Stimulated activated CD8-positive, alpha-beta memory T cell treated with anti-CD3 and anti-CD28 coated beads, Interleukin-4, amount 100 ng/mL, for 48 hours (primary cell): Measurements from ENCODE around the gene TGFB1.

Source experiments
- DNase-seq: peaks from one replicate; pipeline ENCODE4 v3.0.0-alpha.2; 2020

The TGFB1 gene

DNA sequence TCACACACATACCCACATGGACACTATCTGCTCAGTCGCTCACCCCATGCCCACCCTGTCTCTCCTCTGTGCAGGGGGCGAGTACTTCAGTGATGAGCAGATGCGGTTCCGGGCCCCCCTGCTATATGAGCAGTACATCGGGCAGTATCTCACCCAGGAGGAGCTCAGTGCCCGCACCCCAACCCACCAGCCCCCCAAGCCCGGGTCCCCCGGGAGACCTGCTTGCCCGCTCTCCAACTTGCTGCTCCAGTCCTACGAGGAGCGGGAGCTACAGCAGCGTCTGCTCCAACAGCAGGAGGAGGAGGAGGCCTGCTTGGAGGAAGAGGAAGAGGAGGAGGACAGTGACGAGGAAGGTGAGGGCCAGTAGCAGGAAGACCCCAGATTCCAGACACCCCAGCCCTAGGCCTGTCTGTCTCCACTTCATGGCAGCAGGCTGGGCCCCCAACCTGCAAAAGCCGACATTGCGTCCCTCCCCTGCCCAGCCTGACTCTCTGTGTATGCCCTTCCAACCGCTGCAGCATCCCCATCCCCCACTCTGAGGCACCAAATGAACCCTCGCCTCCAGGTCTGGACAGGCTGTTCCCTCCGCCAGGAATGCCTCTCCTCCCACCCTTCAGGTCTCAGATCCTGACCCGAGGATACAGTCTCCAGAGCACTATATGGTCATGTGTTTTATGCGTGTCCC is 34.1 kb downstream of the TGFB1 start:
- DNase-seq: no peak

DNA sequence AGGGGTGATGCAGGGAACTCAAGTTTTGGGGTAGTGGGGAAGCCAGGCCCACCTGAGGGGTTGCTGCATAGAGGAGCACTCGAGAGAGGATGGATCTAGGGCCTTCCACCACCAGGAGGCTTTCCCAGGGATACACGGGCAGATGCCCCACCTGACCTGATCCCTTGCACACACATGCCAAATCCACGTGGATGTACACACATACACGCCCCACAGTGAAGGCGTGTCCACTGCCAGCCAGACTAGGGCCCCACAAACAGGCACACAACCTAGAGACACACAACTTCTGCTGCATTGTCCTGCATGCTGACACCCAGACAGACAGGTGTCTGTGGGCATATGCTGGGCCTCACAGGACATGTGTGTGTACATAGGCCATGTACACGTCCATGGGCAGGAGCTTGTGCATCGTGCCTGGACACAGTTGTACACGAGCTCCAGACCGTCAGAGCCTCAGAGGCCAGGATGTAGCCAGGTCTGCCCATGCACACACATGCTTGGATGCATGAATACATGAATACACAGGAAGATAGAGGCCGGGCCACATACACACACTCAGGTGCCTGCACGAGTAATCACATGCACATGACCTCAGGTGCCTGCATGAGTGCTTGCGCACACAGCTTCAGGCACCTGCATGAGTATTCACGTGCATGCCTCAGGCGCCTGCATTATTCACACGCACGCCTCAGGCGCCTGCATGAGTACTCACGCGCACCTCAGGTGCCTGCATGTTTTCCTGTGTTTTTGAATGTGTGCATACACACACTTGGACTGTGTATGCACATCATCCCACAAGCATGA is 34.8 kb downstream of the TGFB1 start:
- DNase-seq: no peak

DNA sequence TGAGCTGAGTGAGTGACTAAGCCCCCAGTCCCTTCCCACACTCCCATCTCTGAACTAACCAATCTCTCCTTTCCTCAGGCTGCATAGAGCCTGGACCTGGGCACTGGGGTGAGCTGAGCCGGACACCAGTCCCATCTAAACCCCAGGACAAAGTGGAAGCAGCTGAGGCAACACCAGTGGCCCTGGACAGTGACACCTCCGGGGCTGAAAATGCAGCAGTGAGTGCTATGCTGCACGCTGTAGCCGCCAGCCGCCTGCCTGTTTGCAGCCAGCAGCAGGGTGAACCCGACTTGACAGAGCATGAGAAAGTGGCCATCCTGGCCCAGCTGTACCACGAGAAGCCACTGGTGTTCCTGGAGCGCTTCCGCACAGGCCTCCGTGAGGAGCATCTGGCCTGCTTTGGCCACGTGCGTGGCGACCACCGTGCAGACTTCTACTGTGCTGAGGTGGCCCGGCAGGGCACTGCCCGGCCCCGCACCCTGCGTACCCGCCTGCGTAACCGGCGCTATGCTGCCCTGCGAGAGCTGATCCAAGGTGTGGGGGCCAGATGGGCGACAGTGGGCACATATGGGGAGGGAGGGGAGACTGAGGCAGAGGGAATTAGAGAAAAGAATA is 37.3 kb downstream of the TGFB1 start:
- DNase-seq: no peak

DNA sequence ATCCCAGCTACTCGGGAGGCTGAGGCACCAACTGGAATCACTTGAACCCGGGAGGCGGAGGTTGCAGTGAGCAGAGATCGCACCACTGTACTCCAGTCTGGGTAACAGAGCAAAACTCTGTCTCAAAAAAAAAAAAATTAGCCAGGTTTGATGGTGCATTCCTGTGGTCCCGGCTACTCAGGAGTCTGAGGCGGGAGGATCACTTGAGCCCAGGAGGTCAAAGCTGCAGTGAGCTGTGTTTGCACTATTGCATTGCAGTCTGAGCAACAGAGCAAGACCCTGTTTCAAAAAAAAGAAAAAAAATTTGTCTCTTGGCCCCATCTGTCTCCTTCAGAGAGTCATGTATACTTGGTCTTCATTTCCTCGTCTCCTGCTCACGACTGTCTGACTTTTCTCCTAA is 42.1 kb downstream of the TGFB1 start:
- DNase-seq: no peak

DNA sequence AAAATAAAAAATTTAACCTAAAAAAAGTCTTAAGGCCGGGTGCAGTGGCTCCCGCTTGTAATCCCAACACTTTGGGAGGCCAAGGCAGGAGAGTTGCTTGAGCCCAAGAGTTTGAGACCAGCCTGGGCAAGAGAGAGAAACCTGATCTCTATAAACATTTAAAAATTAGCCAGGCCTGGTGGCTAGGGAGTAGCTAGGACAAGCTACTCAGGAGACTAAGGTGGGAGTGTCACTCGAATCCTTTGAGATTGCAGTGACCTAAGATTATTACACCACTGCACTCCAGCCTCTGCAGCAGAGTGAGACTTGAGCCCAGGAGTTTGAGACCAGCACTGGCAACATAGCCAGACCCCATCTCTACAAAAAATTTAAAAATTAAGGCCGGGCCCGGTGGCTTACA is 42.6 kb downstream of the TGFB1 start:
- DNase-seq: no peak

DNA sequence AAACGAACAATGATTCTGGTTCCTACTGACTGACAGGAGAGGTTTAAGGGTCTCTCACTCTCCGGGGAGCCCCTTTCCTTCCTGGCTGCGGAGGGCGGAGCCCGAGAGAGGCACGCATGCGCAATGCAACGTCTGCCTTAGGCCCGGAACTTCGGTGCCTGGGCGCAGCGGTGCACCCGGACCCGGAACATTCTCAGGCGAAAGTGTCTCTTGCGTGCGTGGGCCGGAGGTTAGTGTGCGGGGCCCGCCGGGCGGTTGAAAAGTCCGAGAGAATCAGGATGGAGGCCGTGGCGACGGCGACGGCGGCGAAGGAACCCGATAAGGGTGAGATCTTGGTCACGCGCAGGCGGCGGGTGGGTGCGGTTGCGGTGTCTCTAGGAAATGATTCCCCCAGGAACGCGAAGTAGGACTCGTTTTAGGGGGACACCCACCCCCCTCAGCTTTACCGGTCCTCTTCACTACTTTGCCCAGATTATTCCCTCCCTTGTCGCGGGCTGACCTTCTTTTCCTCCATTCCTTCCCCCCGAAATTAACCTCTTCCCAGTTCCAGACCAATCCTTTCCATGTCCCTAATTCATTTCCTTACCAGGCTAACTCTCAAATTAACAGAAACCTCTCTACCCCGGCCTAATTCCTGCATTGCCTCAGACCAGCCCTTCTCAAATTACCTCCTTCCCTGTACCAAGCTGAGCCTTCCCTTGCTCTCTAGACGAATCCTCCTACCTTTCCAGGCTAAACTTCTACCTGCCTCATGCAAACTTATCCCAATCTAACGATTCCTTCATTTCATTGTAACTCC is 43.5 kb downstream of the TGFB1 start, which contains the start of gene CCDC97:
Gene CCDC97, plus strand, starts transcription at position 140 of the 799 bp plus-strand sequence. Its CDS starts 139 bp downstream, at position 279.
- DNase-seq: peak; percentile 92

DNA sequence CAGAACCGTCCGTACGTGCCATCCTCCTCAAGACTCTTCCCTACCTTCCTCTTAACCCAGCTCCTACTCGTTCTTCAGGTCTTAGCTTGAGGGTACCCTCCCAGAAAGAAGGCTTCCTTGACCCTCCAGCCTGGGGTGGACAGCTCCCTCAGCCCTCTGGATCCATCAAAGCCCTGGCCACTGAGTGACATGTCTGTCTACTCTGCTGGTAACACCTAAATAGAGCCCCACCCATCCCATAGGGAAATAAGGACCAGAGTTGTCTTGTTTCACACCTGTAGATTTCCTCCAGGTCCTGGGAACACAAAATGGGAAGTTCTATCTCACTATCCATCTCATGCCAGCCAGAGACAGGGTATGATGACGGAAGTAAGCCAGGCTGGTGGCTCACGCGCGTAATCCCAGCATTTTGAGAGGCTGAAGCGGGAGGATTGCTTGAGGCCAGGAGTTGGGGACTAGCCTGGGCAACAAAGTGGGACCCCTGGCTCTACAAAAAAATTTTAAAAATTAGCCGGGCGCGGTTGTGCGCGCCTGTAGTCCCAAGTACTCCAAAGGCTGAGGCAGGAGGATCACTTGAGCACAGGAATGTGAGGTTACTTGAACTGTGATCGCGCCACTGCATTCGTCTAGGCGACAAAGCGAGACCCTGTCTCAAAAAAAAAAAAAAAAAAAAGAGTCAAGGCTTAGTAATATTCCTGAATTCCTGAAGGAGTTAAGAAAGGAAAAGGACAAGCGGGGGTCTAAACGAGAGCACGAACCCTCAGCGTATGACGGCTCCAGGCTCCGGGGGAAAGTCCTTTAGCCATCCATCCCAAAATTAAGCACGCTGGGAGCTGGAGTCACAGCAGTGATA is 44.3 kb downstream of the TGFB1 start:
- DNase-seq: peak; percentile 47

DNA sequence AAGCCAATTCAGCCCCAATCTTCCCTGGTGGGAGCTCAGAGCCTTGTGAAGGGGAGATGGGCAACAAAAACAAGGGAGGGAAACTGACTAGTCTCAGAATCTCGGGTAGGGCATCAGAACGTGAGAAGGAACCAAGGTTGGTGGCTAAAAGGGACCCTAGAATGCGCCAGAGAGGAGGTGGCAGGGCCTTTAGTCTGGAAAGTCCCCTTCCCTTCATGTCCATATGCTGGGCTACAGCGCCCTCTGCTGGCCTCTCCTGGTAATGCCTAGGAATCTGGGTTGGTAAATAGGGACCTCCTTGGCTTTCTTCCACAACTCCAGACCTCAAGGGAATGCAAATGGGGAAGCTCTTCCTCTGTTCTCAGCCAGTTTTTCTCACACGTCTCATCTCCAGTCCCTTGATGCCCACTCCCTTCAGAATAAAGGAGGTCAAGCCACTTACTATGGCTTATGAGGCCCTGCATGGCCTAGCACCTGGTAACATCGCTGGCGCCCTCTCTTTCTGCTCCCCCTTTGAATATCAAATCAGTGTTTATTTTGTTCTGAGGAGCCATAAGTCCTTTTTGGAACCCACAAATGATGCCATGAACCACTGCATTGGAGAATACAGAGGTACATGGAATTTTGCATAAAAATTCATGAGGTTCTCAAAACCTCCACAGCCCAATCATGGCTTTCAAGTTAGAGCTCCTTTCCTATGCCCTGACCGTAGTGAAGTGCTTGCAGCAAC is 45.1 kb downstream of the TGFB1 start:
- DNase-seq: peak; percentile 99

DNA sequence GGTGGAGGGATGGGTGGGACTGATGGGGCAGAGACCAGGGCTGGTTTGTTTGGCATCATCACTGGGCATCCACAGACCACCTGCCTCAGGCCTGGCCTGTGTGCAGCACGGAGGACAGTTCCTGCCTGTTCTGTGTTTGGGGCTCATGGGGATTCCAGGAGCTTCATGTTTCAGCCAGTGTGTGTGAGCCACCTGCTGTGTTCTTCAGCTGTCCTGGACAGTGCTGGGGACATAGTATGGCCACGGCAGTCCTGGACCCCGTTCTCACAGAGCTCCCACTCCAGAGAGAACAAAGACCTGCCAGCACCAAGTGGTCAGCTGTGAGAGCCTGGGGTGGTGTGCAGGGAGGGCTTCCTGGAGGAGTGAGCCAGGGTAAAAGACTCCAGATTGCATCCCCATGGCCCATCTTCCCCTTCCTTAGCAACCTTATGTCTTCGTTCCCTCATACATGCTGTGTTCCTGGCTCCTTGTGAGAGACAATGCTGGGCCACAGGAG is 45.7 kb downstream of the TGFB1 start:
- no peak for DNase-seq

DNA sequence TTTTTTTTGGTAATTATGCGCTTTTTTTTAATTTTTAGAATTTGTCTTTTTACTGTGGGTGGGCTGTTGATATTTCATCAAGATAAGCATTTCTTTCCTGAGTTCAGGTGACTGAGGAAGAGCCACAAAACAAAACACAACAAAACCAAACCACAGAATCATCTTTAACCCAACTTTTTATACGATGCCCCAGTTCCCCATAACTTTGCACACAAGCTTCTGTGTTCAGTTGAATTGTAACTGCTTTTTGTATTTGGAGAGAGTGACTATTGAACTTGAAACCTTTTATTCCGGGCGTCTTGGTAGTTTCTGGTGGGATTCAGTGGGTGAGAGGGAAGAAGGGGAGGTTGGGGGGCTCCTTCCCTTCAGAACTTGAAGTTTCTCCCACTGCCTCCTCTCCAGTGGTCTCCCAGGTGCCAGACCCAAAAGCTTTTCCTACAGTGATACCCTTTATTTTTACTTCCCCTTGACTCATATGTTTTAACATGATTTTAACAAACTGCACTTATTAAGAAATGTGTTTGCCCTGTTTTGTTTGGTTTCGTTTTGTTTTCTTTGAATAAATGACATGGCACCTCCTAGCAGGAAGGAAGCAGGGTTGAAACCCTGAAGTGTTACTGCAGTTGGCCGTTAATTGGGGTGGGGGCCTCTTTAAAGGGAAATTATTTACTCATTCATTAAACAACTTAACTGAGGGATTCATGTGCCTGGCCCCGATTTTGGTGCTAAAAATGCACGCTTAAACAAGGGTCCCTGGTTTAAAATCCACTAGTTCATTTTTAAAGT is 46.4 kb downstream of the TGFB1 start:
- DNase-seq: no peak

DNA sequence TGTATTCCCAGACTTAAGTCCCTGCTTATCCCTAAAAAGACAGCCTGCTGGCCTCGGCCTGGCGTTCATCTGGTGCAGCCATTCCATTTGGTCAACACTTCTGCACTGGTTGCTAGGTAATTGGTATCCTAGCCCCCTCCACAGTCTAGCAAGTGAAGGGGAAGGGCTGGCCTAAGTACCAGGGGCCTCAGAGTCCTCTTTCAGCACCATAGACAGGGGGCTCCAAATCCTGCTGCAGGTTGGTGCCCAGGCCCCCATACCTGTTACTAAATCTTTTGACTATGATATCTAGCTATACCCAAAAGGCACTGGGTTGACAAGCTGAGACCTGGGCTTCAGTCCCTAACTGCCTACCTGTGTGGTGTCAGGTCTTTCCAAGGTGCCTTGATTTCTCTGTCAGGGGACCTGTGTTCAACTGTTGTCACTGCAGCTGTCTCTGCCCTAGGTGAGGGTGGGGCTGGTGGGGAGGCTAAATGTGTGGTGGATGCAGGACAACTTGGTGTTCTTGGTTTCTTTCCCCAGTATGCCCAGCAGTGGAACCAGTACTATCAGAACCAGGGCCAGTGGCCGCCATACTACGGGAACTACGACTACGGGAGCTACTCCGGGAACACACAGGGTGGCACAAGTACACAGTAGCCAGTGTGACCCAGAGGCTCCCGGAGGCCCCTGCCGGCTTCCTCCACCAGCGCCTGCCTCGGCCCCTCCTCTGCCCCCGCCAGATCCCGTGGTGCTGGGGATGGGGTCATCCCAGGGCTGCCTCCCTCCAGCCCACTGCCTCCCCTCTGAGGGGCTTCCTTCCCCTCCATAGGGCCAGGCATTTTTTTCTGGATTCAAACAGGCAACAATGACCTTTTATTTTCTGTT is 47.6 kb downstream of the TGFB1 start:
- no peak for DNase-seq

DNA sequence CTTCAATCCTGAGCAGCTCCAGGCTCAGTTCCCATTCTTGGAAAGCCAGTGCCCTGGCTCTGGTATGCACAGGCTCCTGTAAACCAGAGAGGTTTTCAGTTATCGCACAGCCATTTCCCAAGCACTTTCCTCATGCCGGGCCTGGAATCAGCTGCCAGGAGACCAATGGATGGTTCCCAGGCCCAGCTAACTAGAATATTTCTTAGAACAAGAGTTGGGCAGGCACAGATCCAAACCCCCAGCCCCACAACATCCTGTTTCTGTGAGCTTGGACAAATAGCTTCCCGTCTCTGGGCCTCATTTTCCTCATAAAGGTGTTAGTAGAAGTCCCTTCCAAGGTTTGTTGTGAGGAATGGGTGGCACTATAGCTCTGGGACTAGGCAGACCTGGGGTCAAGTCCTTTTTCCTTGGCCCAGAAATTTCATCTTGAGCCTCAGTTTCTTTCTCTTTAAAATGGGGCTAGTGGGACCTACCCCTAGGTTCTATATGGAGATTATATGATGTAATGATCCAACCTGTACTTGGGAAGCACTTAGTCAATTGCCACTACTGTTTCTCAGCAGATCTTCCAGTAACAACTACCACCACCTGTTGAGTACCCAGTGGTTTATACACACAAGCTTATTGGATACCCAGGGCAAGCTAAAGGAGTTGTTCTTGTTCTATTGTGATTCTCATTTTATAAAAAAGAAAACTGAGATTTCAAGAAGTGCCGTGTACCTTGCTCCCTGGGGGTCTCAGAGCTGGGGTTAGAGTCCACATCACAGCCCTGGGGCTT is 48.8 kb downstream of the TGFB1 start:
- no peak for DNase-seq

DNA sequence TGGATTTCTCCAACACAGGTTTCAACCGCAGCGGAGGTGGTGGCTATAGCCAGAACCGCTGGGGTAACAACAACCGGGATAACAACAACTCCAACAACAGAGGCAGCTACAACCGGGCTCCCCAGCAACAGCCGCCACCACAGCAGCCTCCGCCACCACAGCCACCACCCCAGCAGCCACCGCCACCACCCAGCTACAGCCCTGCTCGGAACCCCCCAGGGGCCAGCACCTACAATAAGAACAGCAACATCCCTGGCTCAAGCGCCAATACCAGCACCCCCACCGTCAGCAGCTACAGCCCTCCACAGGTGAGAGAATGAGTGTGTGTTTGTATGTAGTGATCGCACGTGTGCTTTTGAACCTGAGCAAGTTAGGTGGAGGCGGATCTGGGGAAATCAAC is 49.8 kb downstream of the TGFB1 start:
- no peak for DNase-seq

DNA sequence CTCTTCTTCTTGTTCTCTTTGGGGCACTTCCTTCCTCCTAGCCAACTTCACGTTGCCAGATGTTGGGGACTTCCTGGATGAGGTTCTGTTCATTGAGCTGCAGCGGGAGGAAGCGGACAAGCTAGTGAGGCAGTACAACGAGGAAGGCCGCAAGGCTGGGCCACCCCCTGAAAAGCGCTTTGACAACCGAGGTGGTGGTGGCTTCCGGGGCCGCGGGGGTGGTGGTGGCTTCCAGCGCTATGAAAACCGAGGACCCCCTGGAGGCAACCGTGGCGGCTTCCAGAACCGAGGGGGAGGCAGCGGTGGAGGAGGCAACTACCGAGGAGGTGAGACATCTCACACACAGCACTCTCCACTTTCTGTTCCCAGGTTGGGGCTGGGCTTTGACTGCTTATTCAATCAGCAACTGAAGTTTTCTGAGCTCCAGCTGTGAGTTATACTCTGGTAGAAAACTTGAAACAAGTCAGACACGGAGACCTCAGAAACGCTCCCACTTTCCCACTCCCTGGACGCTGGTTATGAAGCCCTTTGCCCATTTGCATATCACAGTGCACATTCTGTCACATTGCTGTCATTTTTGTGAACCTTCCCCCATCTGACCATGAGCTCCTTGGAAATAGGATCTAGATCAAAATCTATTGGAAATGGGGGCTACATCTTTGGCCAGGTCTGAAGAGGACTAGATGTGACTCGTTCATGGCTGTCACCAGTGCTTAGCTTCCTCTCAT is 50.9 kb downstream of the TGFB1 start:
- DNase-seq: peak; percentile 87

DNA sequence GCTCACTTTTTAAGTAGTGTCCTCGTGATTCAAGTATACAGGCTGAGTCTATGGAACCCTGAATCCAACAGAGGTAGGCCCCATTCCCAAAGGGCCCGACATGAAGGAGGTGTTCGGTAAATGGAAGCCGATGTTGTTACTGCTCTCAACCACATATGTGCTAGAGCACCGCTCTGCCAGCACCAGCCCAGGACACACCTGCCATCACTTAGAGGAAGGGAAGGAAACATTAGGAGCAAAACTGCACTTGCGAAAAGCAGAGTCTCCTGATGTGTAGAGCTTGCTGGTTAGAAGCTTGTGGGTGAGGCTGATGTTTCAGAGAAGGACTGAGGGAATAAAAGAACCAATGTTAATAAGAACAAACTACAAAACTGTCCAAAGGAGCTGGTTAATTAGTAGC is 53.2 kb downstream of the TGFB1 start:
- no peak for DNase-seq

DNA sequence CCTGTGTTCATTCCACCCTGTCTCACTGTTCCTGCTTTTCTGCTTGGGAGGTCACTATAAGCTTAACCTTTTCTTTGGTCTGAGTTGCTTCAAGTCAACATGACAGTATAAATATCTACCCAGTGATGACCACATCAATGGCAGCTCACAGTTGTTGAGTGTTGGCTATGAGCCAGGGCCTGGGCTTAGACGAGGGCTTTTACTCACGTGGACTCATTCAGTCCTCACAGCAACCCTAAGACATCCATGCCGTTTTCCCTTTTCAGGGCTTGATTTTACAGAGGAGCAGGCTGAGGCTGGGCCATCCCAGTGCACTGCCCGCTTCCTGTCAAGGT is 54.0 kb downstream of the TGFB1 start:
- DNase-seq: no peak

DNA sequence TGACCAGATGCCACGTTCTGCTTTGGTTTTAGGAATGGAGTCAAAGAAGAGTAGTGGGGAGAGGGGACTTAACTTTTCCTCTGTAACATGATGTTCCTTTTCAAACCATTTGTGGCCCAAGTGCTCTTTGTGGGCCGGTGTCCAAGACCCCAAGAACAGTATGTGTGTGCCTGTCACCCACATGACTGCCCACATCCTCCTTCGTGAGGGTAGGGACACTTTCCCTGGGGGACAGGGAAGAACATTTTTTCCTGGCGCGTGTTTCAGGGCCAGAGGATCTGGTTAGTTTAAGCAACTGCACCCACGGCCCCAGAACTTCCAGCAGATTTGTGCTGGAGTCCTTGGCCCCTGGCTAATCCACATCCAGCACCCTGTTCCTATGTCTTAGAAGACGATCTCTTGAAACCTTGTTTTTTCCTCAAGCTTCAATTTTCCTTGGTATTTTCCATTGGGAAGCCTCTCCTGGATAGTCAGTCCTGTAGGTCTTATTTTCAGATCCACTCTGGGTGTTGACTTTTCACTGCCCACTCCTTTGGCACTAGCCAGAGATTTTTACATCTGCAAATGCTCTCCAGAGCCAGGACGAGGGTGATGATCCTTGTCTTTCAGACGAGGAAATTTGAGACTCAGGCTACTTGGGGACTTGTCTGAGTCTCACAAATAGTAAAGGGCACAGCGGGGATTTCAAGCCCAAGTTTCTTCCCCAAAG is 54.5 kb downstream of the TGFB1 start:
- no peak for DNase-seq
